Measurements from ENCODE around the gene CETN3.

DNA sequence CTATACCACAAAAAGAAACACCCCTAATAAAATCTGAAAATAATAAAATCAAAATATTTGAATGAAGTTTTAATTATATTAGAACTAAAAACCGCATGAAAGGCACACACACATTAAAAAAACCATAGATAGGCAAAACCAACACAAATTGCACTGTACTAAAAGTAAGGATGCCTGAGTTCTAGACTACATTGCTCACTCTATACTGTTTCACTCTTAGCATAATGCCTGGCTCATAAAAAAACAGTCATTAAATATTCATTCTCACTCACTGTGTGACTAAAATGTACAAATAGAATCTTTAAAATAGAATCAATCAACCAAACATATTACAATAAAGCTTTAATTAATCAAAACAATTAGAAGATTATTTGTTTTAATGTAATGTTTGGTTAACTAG is 41.7 kb downstream of the CETN3 start:
- TF ChIP-seq, protein P1, sequence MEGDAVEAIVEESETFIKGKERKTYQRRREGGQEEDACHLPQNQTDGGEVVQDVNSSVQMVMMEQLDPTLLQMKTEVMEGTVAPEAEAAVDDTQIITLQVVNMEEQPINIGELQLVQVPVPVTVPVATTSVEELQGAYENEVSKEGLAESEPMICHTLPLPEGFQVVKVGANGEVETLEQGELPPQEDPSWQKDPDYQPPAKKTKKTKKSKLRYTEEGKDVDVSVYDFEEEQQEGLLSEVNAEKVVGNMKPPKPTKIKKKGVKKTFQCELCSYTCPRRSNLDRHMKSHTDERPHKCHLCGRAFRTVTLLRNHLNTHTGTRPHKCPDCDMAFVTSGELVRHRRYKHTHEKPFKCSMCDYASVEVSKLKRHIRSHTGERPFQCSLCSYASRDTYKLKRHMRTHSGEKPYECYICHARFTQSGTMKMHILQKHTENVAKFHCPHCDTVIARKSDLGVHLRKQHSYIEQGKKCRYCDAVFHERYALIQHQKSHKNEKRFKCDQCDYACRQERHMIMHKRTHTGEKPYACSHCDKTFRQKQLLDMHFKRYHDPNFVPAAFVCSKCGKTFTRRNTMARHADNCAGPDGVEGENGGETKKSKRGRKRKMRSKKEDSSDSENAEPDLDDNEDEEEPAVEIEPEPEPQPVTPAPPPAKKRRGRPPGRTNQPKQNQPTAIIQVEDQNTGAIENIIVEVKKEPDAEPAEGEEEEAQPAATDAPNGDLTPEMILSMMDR (conservative IDR thresholded peaks at IDR 0.05 in 1 of 2, IDR thresholded peaks at IDR 0.05 in 1 of 2; ENCODE audit: extremely low read depth in 1 of 2, insufficient read depth in 1 of 2, low read depth in 1 of 2, low read length in 2 of 2) = no peak
- no peak for TF ChIP-seq EZH2 (IDR thresholded peaks at IDR 0.05; ENCODE audit: borderline replicate concordance, low read length)
